NCI-H774 (cell line): ENCODE measurements around the gene SMTNL1.
"Not testable (repeated sequence)": the region's sequence is repeated elsewhere in the genome, so short reads cannot be mapped to it uniquely, and the experiment has no call there.

Experiments
- DNase-seq: peaks from one replicate; lab custom pipeline; 2025; lab: John Stamatoyannopoulos, UW

SMTNL1 gene

DNA sequence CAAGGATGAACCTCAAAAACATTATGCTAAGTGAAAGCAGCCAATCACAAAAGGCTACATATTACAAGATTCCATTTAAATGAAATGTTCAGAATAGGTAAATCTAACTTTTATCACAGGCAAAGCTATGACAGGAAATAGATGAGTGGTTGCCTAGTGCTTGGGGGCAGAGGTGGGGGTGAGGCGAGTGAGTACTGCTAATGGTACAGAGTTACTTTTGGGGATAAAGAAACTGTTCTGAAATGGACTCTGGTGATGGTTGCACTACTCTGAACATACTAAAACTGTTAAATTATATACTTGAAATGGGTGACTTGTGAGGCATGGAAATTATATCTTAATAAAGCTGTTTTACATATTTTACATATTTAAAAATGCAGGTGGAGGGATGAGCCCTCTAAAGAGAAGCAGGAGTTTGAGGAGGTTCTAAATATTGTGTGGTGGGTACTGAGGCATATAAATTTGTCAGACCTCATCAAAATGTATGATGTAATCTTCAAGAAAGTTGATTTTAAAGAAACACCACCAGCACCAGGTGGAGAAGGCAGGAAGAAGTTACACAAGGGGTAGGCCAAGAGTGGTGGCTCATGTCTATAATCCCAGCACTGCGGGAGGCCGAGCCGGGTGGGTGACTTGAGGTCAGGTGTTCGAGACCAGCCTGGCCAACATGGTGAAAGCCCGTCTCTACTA, 25.5 kb upstream of the SMTNL1 start:
- DNase-seq = no peak

DNA sequence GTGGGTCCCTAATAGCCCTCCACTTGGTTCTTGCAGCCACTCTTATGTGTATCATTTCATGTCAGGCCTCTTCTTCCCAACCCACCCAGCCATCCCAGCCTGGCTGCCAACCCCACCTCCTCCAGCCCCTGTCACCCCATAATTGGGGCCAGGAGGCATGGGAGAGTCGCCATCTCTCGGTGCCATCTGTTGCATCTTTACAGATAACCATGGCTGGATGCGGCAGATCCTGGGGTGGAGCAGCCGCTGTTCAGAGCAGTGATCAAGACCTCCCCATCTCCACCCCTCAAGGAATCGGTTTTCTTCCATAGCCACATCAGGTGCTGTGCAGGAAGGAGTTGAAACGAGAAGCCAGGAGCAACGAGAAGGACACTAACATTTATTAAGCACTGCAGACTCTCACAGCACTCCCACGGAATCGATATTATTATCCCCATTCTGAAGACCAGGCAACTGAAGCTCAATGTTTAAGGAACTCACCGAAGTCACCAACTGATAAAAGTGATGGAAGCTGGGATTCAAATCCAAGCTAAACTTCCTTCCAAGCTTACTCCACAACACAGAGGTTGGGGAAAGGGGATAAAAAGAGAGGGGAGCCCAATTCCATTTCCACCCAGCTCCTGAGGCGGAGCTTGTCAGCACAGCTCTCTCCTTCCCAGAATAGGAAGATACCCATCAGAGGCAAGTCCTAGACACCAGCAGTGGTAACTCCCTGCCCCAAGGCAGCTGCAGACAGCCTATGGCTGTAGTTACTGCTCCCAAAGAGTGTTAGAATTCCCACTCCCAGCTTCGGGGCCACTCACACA, 24.5 kb upstream of the SMTNL1 start:
- DNase-seq = no peak

DNA sequence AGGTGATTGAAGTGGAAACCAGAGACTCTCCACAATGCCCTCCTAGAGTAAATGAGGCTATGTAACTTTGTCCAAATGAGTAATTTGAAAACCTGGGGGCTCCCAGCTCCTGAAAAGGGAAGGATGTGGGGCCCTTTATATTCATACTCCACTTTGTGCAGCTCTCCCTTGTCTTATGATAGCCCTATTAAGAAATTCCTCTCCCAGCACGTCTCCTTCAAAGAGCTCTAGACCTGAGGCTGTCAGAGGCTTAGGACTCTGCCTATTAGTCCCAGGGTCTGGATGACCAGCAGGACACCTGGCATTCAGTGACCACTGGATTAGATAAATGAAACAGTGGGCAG, 24.0 kb upstream of the SMTNL1 start:
- no peak for DNase-seq

DNA sequence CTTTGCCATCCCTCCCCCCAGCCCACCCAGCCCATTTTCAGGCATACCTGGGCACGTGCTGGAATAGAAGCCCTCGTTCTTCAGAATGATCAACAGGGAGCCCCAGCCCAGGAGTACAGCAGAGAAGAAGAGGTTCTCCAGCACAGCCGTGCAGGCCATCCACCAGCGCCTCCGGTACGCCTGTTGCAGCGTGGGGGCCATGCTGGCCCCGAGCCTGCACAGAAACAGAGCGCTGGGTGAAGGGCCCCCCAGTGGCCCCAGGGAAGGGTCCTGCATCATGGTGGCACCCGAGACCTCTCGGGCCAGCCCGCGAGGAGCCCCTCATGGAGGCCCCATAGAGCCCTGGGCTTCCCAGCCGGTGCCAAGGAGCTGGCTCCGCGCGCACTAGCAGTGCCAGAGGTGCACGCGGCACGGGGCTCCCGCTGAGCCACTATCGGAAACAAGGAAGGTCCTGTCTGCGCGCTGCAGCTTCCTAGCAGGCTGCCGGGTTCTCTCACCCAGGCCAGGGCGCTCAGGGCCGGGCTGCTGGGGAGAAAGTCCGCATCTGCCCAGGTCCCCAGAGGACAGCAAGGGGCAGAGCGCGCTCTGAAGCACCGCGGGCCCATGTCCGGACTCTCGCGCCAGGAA, 23.4 kb upstream of the SMTNL1 start:
- peak; percentile 16 for DNase-seq

DNA sequence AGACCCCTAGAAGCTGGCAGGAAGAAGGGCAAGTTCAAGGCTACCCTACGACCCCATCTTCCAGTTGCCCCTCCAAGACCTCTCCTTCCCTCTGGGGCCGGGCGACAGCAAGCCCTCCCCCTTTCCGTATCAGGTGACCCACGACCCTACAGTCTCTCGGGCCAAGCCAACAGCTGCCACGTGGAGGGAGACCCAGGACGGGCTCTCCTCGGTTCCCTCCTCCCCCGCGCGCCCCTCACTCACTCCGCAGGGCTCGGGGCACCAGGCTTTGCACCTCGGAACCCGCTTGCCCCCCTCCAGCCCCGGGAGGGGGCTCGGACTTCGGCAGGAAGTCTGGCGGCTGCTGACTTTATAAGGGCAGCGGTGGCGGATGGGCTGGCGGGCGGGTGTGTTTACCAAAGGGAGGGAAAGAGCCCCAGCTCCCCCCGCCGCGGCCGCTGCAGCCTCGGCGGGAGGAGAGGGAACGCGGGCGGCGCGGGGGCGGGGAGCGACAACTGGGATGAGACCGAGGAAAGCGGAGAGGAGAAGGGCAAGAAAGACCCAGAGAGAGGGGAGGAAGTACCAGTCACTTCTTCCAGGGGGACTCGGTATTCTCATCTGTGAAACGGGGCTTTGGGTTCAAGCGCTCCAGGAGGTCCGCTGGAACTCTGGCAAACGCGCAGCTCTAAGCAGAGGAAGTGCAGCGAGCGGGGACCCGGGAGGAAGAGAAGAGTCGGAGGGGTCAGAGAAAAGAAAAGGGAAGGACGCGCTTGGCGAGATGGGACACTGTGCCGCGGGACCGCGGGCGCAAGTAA, 22.7 kb upstream of the SMTNL1 start:
- DNase-seq = peak; percentile 10

DNA sequence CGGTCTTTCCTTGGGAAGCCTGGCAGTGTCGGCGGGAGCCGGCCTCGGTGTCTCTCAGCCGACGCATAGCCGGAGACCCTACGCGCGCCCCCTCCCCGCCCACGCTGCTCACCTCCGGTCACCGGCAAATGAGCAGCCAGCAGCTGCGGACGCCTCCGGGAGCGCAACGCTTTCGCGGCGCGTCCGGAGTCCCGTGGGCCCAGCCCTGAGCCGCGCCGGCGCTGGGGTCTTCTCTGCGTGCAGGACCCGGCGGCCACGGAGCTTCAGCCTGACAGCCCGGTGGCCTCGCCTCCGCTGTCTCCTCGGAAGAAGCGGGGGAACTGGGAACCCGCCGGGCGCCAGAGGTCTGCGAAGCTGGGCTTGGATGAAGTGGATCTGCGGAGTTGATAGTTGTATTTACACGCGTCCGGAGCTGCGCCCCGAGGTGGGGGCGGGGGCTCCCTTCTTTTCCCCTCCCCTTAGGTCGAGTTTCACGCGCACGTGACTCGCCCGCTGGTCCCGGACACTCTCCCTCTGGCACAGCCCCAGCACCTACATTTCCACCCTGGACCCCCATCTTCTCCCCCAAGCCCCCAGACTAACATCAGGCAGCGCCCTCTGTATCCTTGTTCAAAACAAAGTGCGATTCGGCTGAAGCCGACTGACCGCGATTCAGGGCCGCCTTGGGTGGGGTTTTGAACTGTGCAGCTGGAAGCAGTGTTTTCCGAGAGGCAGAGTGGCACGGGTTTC, 21.9 kb upstream of the SMTNL1 start, which contains the start of gene SLC43A1:
Gene SLC43A1, minus strand, starts transcription at position 371 of the 729 bp plus-strand sequence. CDS start 1,591 bp downstream, outside the sequence.
- DNase-seq = no peak

DNA sequence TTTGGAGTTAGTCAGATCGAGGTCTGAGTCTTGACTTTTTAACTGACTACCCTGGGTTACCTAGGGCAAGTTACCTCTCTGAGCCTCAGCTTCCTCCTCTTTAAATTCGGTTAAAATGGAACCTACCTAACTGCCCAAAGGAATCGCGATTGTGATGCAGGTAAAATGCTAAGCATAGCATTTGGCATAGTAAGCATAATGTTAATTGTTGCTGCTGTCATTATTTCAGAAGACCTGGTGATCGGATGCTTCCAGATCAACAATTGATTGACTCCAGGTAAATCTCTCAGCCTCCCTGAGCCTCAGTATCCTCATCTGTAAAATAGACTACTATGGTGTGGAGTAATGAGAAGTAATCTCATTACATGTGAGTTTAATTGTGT, 21.3 kb upstream of the SMTNL1 start:
- no peak for DNase-seq

DNA sequence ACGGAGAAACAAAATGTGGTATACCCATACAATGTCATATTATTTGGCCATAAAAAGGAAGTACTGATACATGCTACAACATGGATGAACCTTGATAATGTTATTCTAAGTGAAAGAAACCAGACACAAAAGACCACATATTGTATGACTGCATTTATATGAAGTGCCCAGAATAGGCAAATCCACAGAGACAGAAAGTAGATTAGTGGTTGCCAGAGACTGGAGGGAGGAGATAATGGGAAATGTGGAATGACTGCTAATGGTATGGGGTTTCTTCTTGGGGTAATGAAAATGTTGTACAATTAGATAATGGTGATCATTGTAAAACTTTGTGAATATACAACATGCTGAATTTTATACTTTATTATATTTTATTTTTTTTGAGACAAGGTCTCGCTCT, 16.3 kb upstream of the SMTNL1 start:
- no peak for DNase-seq

DNA sequence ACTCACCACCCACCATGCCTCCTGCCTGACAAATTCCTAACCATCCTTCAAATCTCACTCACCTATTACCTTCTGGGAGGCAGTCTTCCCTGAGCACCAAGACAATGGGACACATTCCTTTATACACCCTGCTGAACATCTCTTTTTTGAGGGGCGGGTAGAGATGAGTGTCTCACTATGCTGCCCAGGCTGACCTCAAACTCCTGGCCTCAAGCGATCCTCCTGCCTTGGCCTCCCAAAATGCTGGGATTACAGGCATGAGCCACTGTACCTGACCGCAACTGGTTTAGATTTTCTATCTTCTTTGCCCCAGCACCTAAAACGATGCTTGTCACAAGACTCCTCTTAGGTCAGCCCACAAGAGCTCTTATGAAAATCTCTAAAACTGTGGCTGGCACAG, 14.0 kb upstream of the SMTNL1 start:
- no peak for DNase-seq

DNA sequence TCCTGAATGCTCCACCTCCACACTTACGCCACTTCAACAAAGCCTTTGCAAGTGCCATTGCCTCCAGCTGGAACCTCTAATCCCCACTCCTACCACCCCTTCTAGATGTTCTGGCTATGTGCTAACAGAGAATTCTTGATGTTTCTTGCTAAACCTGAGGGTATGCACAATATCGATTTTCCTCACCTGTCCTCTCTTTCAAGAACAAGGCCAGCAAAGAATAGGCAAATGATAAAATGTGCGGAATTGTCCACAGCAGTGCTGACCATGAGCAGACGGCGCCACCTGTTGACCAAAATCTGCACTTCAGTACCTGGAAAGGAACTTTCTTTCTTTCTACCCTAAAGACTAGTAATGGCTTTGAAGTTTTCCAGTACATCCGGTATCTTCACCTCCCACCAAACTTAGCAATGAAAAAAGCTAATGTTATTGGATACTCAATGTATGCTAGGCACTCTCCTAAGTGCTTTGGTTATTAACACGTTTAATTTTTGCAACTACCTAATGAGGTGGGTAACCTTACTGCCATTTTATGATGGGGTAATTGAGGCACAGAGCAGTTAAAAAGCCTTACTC, 10.3 kb upstream of the SMTNL1 start:
- peak; percentile 33 for DNase-seq

DNA sequence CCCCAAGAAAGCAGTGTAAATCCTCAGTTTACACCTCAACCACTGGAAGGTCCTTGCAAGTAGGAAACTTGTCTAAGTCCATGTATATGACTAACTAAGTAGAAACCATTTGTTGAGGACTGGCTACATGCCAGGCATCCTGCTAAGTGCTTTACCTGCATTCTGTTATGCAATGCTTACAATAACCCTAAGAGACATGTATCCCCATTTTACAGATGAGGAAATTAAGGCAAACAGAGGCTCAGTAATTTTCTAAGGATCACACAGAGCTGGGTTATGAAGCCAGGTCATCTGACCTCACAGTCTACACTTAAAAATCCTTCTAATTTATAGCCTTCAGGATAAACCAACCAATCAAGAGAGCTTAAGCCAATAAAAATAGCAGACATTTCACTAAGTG, 8.4 kb upstream of the SMTNL1 start:
- DNase-seq = no peak

DNA sequence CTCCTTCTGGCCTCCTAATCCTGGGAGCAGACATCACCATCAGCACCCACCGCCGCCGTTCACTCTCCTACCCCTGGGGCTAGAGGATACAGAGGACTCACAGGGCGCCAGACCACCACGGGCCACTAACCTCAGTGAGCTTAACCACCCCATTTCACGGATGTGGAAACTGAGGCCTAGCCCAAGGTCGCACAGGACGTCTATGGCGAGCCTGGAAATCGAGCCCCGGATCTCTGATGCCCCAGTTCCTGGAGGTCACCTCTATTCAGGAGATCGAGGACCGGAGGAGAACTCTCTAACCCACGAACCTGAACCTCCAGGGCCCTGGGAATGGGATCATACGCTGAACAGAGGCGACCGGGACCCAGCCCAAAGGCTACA, 7.2 kb upstream of the SMTNL1 start:
- DNase-seq = no peak

DNA sequence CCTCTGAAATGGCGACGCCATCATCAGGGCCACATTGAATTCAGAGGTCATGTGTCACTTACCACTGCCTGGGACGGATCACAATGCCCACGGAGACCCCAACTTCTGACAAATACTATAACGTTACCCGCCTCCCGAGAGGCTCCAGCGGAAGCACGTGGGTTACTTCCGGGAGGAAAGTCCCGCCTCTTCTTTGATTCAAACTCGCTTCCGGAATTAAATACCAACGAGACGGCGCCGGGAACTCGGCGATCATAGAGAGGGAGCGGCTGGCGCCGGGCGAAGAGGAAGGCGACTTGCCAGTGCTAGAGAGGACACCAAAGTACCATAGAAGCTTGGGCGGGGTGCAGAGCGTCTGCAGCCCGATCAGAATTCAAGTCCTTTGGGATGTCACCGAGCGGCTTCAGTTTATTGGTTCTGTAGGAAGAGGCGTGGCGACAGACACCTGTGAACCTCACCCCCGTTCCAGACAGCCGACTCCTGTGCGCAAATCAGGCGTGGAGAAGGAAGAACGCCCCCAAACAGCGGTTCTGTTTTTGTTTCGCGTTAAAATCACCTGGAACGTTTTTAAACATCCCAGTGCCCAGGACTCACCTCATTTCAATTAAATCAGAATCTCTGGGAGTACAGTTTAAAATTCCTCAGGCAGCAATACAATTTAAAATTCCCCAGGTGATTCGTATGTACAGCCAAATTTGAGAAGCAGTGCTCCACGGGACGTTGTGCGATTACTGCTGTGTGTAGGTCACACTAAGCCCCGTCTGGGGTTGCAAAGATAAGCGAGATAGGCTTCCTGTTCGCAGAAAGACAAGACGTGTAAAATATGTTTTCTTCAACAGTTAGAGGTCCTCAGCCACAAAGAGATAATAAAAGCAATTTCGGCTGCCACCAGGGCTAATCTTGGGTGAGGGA, 6.5 kb upstream of the SMTNL1 start, which contains the start of gene TIMM10:
Gene TIMM10, minus strand, starts transcription at position 159 of the 912 bp plus-strand sequence. CDS start 565 bp downstream, outside the sequence.
- peak; percentile 97 for DNase-seq

DNA sequence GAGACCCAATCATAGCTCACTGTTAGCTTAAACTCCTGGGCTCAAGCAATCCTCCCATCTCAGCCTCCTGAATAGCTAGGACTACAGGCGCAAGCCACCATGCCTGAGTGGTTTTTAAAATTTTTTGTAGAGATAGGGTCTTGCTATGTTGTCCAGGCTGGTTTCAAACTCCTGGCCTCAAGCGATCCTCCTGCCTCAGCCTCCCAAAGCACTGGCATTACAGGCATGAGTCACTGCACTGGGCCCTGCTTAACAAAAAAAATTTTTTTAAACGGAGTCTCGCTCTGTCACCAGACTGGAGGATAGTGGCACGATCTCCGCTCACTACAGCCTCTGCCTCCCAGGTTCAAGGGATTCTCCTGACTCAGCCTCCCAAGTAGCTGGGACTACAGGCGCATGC, 2.9 kb upstream of the SMTNL1 start:
- DNase-seq = not testable (repeated sequence)

DNA sequence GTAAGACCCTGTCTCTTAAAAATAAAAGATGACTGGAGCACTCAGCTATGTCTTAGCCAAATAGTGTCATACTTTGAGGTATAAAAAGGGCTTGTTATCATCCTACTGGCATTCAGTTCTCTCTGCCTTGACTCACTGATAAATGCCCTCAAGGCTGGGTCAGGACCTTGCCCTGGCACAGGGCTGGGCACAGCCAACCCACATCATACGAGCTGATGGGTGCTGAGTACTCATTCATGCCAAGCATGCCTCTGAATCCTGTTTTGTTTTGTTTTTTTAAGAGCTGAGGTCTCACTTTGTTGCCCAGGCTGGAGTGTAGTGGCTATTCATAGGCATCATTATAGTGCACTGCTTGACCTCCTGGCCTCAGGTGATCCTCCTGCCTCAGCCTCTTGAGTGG, 1.9 kb downstream of the SMTNL1 start:
- DNase-seq = no peak

DNA sequence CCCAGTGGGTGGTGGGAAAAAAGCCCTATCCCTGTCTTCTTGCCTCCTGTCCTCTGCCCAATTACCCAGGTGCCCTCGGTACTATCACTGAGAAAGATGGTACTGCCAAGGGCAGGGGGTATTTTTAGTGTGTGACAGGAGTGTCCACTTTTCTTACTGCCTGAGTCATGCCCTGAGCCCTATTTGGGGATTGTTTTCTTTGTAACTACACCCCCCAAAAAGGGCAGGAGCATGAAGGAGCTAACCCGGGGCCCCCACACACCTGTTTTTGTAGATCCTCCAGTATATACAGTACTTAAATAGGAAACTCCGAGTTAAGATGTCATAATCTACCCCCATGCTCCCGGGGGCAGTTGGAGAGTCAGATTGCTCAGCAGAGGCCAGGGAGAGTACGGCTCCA, 3.8 kb downstream of the SMTNL1 start:
- no peak for DNase-seq

DNA sequence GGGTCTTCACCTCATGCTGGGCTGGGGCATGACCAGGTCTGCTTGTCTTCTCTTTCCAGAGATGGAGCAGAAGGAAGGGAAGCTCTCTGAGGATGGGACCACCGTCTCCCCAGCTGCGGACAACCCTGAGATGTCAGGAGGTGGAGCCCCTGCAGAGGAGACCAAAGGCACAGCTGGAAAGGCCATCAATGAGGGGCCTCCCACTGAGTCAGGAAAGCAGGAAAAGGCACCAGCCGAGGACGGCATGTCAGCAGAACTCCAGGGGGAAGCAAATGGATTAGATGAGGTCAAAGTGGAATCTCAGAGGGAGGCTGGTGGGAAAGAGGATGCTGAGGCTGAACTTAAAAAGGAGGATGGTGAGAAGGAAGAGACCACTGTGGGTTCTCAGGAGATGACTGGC, 5.2 kb downstream of the SMTNL1 start:
- DNase-seq = no peak

DNA sequence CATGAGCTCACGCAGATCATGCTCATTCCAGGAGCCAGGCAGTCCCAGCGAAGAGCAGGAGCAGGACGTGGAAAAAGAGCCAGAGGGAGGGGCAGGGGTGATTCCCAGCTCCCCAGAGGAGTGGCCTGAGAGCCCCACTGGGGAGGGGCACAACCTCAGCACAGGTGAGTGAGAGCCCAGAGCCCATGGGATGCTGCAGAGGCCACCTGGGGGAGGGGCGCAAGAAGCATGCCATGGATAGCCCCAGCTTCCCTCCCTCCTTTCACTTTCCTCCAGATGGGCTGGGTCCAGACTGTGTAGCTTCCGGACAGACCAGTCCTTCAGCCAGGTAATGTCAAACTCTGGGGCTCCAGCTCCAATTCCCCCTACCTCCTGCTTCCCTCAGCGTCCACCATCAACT, 6.2 kb downstream of the SMTNL1 start:
- DNase-seq = no peak

DNA sequence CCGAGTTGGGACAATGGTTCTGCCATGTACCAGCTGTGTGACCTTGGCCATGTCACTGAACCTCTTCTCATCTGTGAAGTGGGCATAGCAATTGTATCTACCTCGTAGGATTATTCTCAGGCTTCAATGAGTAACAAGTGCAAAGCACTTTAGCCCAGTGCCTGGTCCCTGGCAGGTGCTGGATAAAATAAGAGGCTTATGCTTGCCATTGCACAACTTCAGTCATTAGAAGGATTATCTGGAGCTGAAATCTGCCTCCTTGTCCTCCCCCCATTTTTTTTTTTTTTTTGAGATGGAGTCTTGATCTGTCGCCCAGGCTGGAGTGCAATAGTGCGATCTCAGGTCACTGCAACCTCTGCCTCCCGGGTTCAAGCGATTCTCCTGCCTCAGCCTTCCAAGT, 7.2 kb downstream of the SMTNL1 start:
- no peak for DNase-seq

DNA sequence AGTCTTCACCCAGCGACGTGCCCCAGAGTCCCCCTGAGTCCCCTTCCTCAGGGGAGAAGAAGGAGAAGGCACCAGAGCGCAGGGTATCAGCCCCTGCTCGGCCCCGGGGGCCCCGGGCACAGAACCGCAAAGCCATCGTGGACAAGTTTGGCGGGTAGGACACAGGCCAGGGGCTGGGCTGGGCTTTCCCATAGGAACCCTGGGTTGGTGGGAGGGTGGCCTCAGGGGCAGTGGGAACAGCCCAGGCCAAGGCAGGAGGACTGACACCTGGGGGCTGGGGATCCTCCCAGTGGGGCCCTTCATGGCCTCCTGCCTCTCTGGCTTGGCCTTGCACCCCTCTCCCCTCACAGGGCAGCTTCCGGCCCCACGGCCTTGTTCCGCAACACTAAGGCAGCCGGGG, 8.5 kb downstream of the SMTNL1 start:
- DNase-seq = no peak
